Suprapubic skin (tissue), 4 donors: ENCODE results near the gene CCM2.

Experiments
- CTCF ChIP-seq, 2 donors: fragments of 200-600 bp in 1 of 2; fragments of 450-650 bp in 1 of 2; sonication (generic) in 1 of 2; IDR thresholded peaks; one replicate each; pipeline ENCODE4 v1.5.1; 2016 to 2019; ENCODE audit warnings: antibody characterized with exemption in 2 of 2, mild to moderate bottlenecking in 1 of 2, moderate library complexity in 1 of 2
- EP300 ChIP-seq: sonication (generic); formaldehyde crosslinking; IDR thresholded peaks from one replicate; pipeline ENCODE4 v1.6.1; 2017; ENCODE audit warnings: antibody characterized with exemption
- POLR2A ChIP-seq, 2 donors: fragments of 450-650 bp; IDR thresholded peaks; one replicate each; pipeline ENCODE4 v1.6.1; 2017; ENCODE audit warnings: antibody characterized with exemption in 2 of 2, mild to moderate bottlenecking in 2 of 2, moderate library complexity in 2 of 2
- POLR2AphosphoS5 ChIP-seq, 3 donors: sonication (generic); formaldehyde crosslinking; IDR thresholded peaks; one replicate each; pipeline ENCODE4 v1.6.1; 2017; ENCODE audit warnings: antibody characterized with exemption in 3 of 3

- TF ChIP-seq POLR2AphosphoS5 (IDR thresholded peaks at IDR 0.05) (no peak), CTCF (IDR thresholded peaks at IDR 0.05) (no peak), POLR2A (IDR thresholded peaks at IDR 0.05) (no peak), EP300 (no peak)
Observed at GRCh38 chr7:45086331-45087065, 86.5 kb downstream of the CCM2 start.
